NCI-H526 treated with DMSO at 0.1 percent for 48 hours (cell line): ENCODE data around the gene ARHGAP23.
"Not testable (repeated sequence)": the region's sequence is repeated elsewhere in the genome, so short reads cannot be mapped to it uniquely, and the experiment has no call there.

Source experiments
- DNase-seq: peaks from one replicate; lab custom pipeline; 2025; lab: John Stamatoyannopoulos, UW

ARHGAP23 gene

GRCh38 chr17:38491346-38492066 lies 63.2 kb downstream of the ARHGAP23 start:
- not testable (repeated sequence) for DNase-seq

DNA sequence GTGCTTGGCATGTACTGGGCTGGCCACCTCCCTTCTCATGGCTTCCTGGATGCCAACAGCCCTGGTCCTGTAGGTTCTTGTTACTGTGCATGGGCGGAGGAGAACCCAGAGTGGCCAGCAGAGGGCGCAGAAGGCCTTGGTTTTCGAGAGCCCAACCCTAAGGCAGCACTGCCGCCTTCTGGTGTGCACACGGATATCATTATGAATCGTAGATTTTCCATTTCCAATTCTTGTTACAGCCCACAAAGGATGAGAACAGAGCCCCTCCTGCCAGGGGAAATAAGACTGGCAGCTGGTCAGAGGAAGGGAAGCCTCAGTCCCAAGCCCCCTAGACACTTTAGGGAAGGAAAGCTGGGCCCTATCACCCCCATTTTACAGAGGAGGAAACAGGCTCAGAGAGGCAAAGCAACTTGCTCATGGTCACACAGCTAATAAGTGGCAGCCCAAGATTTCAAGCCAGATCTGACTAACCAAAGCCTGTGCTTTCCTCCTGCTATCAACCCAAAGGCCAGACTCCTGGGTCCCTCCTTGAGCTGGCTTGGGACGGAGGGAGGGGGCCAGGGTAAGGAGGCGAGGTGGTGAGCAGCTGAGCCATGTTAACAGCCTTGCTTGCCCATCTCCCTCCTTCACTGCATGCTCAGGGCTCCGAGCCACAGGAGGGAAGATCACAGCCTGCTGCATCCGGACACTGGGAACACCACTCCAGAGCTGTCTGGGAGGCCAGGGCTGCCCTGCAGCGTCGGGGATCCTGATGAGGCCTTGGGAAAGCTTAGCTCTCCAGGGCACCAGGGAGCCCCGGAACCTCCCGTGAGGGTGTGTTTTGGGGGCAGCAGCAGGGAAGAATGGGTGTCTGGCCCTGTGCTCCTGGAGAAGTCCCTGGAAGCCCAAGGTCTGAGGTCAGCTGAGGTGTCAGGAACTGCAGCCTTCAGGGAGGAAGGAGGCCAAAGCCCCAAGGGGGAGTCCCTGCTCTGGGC lies 64.1 kb downstream of the ARHGAP23 start:
- peak; percentile 7 for DNase-seq

- not testable (repeated sequence) for DNase-seq
Measured at GRCh38 chr17:38494152-38494551, 65.9 kb downstream of the ARHGAP23 start.

- not testable (repeated sequence) for DNase-seq
Measured at GRCh38 chr17:38497656-38498055, 69.4 kb downstream of the ARHGAP23 start.

DNA sequence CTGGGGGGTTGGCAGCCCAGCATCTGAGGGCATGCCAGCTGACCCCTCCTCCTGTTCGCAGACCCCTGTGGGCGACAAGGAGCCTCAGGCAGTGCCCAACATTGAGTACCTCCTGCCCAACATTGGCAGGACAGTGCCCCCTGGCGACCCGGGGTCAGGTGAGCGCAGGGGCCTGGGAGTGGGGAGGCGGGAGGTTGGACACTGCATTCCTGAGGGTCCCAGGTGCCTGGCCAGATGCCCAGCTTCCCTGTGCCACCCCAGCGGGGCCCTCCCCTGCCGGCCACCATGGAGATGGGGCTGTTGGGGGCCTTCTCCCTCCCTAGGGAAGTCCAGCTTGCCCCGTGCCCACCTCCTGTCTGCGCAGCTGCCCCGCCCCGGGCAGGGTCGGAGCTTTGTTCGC lies 70.1 kb downstream of the ARHGAP23 start:
- no peak for DNase-seq

- not testable (repeated sequence) for DNase-seq
Measured at GRCh38 chr17:38499230-38499629, 71.0 kb downstream of the ARHGAP23 start.

GRCh38 chr17:38501718-38502117 lies 73.5 kb downstream of the ARHGAP23 start:
- not testable (repeated sequence) for DNase-seq

DNA sequence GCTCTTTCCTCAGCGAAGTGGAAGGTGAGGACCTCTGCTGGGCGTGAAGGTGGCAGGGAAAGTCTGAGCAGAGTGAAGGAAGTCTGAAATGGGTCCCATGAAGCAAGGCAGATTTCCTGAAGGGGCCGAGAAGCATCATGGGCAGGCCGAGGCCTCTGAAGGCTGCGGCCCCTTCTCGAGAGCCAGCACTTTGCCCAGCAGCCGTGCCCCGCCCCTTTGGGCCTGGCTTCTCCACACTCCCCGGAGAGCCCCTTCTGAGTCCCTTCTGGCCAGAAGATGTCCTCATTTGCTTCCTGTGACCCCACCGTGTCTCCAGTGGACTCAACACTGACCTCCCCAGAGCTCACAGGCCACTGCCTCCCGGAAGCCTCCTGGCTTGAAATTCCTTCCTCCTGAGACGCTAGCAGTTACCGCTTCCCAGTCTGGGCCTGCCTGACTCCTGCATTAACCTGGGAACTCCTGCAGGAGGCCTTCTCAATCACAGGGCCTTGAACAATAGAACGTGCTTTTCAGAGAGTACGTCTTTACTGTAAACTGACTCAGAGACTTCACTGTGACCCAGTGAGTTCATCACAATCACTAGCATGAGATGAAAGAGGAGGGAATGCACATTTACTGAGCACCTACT lies 75.1 kb downstream of the ARHGAP23 start:
- DNase-seq, result not testable (repeated sequence)

- DNase-seq, result no peak
Measured at GRCh38 chr17:38504216-38504615, 76.0 kb downstream of the ARHGAP23 start.

DNA sequence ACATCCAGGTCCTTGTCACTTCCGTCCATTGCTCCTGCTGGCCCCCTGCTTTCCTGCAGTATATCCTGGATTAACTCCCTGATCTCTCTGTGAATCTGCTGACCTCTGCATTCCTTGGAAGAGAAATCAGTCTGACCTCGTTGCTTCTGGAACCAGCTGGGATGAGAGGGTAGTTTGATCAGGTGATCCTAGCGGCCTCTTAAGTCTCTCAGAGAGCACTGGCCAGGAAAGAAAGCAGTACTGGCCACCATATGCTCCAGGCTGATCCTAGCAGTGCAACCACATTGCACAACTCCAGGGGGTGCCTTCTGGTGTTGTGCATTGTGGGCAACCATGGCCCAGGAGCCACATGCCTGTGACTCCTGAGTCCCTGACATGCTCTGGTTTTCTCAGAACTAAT lies 79.2 kb downstream of the ARHGAP23 start:
- no peak for DNase-seq

DNA sequence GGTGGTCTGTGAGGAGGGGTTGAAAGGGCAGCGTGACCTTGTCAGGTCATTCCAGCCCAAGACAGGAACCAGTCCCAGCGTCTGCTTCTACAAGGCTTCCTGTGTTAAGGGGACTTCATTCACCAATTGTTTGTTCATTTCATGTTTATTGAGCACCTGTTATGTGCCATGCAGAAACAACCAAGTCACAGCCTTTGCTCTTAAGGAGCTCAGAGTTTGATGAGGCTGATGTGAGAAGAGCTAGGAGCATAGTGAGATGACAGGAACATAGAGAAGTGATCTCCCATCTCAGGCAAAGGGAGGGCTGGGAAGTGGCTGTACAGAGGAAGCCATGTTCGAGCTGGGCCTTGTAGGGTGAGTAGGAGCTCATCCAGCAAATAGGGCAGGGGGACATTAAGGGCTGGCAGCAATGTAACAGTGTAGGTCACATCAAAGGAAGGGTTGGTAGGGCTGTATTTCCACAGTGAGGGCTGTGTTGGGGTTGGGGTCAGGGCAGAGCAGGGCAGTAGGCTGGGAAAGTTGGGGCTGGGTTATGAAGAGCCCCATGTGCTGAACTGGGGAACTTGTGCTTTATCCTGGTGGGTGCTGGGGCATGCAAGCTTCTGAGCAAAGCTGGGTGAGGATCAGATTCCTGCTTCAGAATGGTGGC lies 79.8 kb downstream of the ARHGAP23 start:
- no peak for DNase-seq

DNA sequence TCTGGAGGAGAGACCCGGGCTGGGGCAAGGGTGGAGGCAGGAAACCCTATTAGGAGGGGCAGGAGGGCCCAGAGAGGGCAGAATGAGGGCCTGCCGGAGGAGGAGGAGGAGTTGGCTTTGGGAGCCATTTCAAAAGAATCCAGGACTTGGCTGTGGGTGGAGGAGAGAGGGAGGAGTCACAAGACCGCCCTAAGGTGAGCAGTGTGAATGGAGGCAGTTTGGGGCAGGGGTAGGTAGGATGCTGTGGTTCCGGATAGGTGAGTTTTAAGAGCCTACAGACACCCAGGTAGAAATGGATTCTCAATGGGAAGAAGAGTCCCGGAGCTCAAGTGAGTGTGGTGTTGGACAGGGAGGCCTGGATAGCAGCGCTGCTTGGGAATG lies 80.3 kb downstream of the ARHGAP23 start:
- no peak for DNase-seq

- DNase-seq, result peak; percentile 22
Measured at GRCh38 chr17:38508954-38509771, 80.9 kb downstream of the ARHGAP23 start.

- no peak for DNase-seq
Measured at GRCh38 chr17:38509772-38510420, 81.6 kb downstream of the ARHGAP23 start.

DNA sequence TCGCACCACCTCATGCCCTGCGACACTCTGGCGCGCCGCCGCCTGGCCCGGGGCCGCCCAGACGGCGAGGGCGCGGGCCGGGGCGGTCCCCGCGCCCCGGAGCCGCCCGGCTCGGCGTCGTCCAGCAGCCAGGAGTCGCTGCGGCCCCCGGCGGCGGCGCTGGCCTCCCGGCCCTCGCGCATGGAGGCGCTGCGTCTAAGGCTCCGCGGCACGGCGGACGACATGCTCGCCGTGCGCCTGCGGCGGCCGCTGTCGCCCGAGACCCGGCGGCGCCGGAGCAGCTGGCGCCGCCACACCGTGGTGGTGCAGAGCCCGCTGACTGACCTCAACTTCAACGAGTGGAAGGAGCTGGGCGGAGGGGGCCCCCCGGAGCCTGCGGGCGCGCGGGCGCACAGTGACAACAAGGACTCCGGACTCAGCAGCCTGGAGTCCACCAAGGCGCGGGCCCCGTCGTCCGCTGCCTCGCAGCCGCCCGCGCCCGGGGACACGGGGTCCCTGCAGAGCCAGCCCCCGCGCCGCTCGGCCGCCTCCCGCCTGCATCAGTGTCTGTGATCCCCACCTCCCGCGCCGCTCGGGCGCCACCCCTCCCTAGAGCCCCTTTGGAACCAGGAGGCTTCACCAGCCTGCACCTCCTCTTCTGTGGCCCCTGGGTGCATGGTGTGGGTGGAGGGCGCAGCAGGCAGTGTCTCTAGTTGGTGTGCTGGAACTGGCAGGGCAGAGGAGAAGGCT lies 82.3 kb downstream of the ARHGAP23 start:
- no peak for DNase-seq

DNA sequence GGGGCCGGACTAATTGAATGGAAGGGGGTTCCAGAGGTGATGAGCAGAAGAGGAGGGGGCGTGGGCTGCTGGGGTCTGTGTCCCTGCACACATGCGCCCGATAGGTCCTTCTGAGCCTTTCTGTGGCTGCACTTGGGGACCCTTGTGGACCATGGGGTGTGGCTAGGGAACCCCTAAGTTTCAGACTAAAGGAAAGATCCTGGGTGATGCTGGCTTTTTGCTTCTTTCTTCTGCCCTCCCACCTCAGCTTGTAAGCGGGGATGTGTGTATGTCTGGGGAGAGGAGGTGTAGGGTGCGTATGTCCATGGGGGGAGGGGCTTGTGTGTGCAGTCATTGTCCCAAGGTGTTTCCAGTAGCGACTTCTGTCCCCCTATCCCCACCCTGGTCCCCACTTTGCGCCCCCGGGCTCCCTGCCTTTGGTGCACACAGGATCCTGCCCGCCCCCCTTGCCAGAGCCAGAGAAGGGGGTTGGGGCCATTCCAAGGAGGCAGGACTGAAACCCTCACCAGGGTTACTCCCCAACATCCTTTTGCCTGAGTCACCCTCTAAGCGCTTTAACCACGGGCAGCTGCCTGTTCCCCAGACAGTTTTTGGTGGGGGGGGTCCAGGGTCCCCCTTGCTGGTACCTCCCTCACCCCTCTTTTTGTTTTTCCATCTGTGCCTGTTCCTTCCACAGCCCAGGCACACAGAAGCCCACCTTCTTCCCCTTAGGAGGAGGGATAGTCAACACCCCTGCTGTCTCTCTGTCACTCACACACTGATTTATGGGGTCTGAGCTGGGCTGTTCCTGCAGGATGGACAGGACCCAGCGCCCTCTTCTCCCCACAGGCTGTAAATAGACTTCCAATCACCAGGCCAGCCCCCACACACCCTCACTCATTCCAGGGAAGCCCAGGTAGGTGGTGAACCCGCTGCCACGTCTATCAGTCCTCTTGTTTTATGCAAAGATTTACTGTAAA lies 83.2 kb downstream of the ARHGAP23 start:
- DNase-seq, result no peak

- no peak for DNase-seq
Measured at GRCh38 chr17:38512473-38513058, 84.3 kb downstream of the ARHGAP23 start.

- DNase-seq, result not testable (repeated sequence)
Measured at GRCh38 chr17:38526526-38526925, 98.3 kb downstream of the ARHGAP23 start.
